Measurements from ENCODE around the gene PCSK1. TPM values are rescaled to one million over a fixed set of nuclear protein-coding genes. Genes with fewer than 3 reads are reported as not detected.

PCSK1 gene
- total RNA-seq, 1 donor from 2014 or later, result 13.6 TPM

GRCh38 chr5:96384353-96384752, 48.7 kb downstream of the PCSK1 start:
- Mint-ChIP-seq H3K27me3 (peaks cover 6% of the 10 kb centered on the region), H3K27ac (no peak overlapping the region), H3K36me3 (no peaks in the 10 kb centered on the region), H3K4me1 (ENCODE audit: unreplicated experiment) (no peaks in the 10 kb centered on the region), H3K4me3 (no peak overlapping the region), H3K9me3 (no peaks in the 10 kb centered on the region)
- TF ChIP-seq CTCF (conservative IDR thresholded peaks at IDR 0.05), result no peak
- no peak for DNase-seq (ENCODE audit: extremely low spot score, unreplicated experiment)

DNA sequence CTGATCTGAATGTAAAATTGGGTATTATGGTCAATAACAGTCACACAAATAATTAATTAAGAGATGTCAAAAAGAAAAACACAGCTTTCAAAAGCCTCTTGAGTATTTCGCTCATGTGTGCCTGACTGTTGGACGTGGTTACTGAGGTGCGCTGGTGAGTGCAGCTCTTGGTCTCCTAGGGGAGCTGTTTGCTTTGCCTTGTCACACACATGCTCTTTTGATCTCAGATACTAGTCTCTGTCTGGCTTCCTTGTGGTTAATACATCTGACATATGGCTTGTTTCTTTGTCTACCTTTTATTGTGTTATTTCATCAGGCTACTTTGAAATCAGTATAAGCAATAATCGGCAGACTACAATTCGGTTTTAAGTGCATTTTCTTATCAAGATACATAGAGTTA, 51.5 kb downstream of the PCSK1 start:
- no peak for DNase-seq (ENCODE audit: extremely low spot score, unreplicated experiment)
- no peak overlapping the region for H3K4me3 Mint-ChIP-seq
- no peaks in the 10 kb centered on the region for H3K36me3 Mint-ChIP-seq
- no peaks in the 10 kb centered on the region for H3K4me1 Mint-ChIP-seq (ENCODE audit: unreplicated experiment)
- no peak overlapping the region for H3K27ac Mint-ChIP-seq
- TF ChIP-seq CTCF (conservative IDR thresholded peaks at IDR 0.05), result no peak
- H3K9me3 Mint-ChIP-seq, result no peaks in the 10 kb centered on the region
- peaks cover 6% of the 10 kb centered on the region for H3K27me3 Mint-ChIP-seq

DNA sequence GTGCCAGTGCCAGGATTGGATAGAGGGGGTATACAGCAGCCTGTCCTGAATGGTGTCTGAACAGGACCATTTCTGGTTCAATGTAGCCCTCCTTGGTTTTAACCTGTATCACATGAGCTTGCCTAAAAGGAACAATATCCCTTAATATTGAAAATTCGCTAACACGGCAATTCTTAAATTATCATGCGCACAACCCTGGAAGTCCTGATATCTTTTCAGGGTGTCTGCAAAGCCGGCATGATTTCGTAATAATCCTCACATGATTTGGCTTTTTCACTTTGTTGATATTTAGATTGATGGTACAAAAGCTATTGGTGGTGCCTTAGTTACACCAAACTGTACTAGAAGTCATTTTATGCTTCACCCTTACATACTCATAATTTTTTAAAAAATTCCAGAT, 53.2 kb downstream of the PCSK1 start:
- Mint-ChIP-seq H3K4me3 (no peak overlapping the region), H3K9me3 (no peaks in the 10 kb centered on the region), H3K36me3 (no peaks in the 10 kb centered on the region), H3K27me3 (peaks cover 7% of the 10 kb centered on the region), H3K4me1 (ENCODE audit: unreplicated experiment) (no peaks in the 10 kb centered on the region), H3K27ac (no peak overlapping the region)
- no peak for TF ChIP-seq CTCF (conservative IDR thresholded peaks at IDR 0.05)
- DNase-seq (ENCODE audit: extremely low spot score, unreplicated experiment), result no peak

GRCh38 chr5:96377597-96377996, 55.5 kb downstream of the PCSK1 start:
- TF ChIP-seq CTCF (conservative IDR thresholded peaks at IDR 0.05), result no peak
- H3K4me3 Mint-ChIP-seq, result no peak overlapping the region

GRCh38 chr5:96377167-96377566, 55.9 kb downstream of the PCSK1 start:
- Mint-ChIP-seq H3K9me3 (no peaks in the 10 kb centered on the region), H3K36me3 (no peaks in the 10 kb centered on the region), H3K4me1 (ENCODE audit: unreplicated experiment) (no peaks in the 10 kb centered on the region), H3K27ac (no peak overlapping the region), H3K4me3 (no peak overlapping the region), H3K27me3 (peaks cover 9% of the 10 kb centered on the region)
- no peak for TF ChIP-seq CTCF (conservative IDR thresholded peaks at IDR 0.05)
- DNase-seq (ENCODE audit: extremely low spot score, unreplicated experiment), result no peak

More at GRCh38 chr5:96377597-96377996, 55.5 kb downstream of the PCSK1 start:
- Mint-ChIP-seq H3K4me1 (ENCODE audit: unreplicated experiment) (no peaks in the 10 kb centered on the region), H3K27ac (no peak overlapping the region), H3K9me3 (no peaks in the 10 kb centered on the region), H3K36me3 (no peaks in the 10 kb centered on the region), H3K27me3 (peaks cover 7% of the 10 kb centered on the region)
- DNase-seq (ENCODE audit: extremely low spot score, unreplicated experiment), result no peak

- H3K9me3 Mint-ChIP-seq, result no peaks in the 10 kb centered on the region
- no peaks in the 10 kb centered on the region for H3K36me3 Mint-ChIP-seq
- DNase-seq (ENCODE audit: extremely low spot score, unreplicated experiment), result no peak
- no peak overlapping the region for H3K27ac Mint-ChIP-seq
- no peak for TF ChIP-seq CTCF (conservative IDR thresholded peaks at IDR 0.05)
- H3K4me1 Mint-ChIP-seq (ENCODE audit: unreplicated experiment), result no peaks in the 10 kb centered on the region
- H3K4me3 Mint-ChIP-seq, result no peak overlapping the region
- peaks cover 9% of the 10 kb centered on the region for H3K27me3 Mint-ChIP-seq
Measured at GRCh38 chr5:96374653-96375052, 58.4 kb downstream of the PCSK1 start.

Measured in type B pancreatic cell (in vitro differentiated cells).